Measurements from ENCODE around the gene PHOX2A. TPM values are rescaled to one million over a fixed set of nuclear protein-coding genes. Genes with fewer than 3 reads are reported as not detected.
A peak's percentile ranks its signal among the peaks of the same experiment; 100 is the strongest.

The PHOX2A gene
- total RNA-seq, 1 experiment from 2014 or later = not detected

DNA sequence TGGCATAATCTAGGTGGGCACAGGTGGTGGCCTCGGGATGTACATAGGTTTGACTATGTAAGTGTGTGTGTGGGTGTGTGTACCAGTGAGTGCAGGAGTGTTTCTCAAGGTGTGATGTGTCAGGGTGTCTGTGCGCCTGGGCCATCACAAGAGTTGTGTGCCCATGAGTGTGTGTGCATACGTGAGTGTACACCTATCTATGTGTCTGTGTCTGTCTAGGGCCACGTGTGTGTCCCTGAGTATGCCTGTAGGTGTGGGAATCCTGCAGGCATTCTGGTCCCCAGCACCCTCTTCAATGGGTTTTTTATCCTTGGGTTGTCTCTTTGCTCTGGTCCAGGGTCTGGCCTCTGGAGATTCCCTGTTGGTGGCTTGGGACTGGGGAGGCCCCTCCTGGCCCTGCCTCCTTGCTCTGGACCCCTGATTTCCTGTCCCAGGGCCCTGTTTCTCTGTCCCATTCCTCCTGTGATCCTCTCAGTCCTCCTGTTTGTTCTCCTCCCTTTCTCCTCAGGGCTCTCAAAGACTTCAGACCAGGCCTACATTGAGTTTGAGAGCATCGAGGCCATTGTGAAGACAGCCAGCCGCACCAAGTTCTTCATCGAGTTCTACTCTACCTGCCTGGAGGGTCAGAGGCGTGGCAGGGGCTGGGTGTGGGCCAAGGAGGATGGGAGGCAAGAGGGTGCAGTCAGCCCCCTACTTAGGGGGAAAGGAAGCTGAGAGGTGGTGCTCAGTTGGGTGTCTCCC is 10.0 kb downstream of the PHOX2A start:
- DNase-seq (ENCODE audit: low read depth) = no peak

DNA sequence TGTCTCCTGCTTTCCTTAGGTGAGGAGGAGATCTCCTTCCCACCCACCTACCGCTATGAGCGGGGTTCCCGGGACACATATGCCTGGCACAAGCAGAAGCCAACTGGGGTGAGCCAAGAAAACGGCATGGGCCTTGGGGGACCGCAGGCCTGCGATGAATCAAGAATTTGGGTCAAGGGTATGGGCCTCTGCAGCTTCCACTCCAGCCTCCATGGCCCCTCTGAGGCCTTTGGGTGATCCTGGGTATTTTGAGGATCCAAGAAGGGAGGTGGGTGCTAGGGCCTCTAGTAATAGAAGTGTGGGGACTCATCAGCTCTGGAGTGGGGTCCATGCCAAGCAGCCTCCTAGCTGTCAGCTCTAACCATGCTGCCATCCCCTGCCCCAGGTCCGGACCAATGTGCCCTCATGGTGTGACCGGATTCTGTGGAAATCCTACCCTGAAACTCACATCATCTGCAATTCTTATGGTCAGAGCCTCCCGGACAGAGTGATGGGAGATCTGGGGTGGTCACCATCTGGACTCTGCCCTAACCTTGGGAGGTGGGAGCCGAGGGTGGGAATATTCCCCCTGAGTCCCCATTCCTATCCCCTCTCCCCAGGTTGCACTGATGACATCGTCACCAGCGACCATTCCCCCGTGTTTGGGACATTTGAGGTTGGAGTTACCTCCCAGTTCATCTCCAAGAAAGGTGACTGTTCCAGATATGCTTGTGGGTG is 10.8 kb downstream of the PHOX2A start:
- no peak for DNase-seq (ENCODE audit: low read depth)

GRCh38 chr11:72232260-72233055 is 11.5 kb downstream of the PHOX2A start:
- DNase-seq (ENCODE audit: low read depth) = no peak

- DNase-seq (ENCODE audit: low read depth) = no peak
Observed at GRCh38 chr11:72231396-72232259, 12.3 kb downstream of the PHOX2A start.

GRCh38 chr11:72230764-72231365 is 13.1 kb downstream of the PHOX2A start:
- no peak for DNase-seq (ENCODE audit: low read depth)

DNA sequence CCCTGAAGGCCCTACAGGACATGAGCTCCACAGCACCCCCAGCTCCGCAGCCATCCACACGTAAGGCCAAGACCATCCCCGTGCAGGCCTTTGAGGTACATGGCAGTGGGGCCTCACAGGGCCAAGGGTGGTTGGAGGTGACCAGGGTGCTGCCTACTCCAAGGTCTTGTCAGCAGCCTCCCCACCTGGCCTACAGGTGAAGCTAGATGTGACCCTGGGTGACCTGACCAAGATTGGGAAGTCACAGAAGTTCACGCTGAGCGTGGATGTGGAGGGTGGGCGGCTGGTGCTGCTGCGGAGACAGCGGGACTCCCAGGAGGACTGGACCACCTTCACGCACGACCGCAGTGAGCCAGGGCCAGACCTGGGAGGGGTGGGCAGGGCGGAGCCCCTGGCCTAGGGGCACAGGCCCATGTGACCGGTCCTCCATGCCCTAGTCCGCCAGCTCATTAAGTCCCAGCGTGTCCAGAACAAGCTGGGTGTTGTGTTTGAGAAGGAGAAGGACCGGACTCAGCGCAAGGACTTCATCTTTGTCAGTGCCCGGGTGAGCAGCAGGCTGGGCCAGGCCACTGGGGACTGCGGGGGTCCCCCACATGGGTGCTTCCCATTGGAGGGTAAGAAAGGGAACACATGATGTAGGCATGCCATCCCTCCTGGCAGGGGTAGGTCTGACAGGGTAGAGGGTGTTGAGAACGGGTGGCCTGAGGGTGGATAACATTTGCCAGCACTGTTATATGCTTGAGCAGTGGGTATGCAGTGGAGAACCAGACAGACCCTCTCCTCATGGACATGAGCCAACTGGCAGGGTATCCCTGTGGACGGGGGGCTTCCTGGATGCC is 13.8 kb downstream of the PHOX2A start:
- DNase-seq (ENCODE audit: low read depth) = no peak

DNA sequence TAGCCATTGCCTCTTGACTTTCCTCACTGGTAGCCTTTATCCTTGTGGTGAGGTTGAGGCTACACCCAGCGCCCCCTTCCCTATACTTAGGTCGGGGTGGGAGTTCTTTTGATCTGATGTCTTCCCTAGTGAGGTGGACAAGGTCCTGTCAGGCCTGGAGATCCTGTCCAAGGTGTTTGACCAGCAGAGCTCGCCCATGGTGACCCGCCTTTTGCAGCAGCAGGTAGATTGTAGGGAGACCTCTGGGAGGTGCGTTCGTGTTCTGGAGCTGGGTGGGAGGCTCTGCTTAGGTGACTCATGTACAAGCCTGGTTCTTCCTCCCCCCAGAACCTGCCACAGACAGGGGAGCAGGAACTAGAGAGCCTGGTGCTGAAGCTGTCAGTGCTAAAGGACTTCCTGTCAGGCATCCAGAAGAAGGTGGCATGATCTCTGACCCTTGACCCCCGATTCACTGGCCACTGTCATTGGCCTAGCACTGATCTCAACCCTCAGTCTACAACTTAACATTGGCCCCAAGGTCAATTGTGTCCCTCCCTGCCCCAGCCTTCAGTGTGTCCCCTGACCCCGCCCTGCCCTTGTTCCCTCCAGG is 14.5 kb downstream of the PHOX2A start:
- DNase-seq (ENCODE audit: low read depth) = no peak

DNA sequence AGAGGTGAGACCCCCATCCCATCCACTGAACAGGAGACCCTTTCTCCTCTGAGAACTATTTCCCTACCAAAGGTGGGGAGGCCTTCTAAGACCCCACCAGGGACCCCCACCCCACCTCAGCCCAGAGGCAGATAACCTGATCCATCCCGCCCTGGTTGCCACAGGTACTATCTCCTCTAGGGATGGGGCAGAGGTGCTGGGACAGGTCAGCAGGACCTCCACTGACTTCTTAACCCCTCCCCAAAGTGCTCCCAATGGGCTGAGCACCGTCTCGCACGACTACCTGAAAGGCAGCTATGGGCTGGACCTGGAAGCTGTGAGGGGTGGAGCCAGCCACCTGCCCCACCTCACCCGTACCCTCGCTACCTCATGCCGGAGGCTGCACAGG is 15.1 kb downstream of the PHOX2A start:
- DNase-seq (ENCODE audit: low read depth) = no peak

DNA sequence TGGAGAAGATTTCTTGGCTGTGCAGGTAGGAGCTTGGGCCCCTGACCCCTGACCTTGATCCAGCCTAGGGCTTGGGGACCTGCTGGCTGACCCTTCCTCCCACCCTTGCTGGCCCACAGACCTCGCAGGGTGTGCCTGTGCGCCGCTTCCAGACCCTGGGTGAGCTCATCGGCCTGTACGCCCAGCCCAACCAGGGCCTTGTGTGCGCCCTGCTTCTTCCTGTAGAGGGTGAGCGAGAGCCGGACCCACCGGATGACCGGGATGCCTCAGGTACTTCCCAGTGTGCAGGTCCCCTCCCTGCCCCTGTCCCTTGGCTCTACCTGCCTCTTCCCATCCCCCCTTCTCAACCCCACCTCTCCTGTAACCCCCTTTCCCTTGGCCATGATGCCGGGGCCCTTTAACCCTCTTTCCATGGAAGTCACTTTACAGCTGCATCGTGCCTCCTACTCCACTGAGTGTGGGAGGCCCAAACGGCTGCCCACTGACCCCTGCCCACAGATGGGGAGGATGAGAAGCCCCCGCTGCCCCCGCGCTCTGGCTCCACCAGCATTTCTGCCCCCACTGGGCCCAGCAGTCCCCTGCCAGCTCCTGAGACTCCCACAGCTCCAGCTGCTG is 15.6 kb downstream of the PHOX2A start:
- DNase-seq (ENCODE audit: low read depth) = no peak

DNA sequence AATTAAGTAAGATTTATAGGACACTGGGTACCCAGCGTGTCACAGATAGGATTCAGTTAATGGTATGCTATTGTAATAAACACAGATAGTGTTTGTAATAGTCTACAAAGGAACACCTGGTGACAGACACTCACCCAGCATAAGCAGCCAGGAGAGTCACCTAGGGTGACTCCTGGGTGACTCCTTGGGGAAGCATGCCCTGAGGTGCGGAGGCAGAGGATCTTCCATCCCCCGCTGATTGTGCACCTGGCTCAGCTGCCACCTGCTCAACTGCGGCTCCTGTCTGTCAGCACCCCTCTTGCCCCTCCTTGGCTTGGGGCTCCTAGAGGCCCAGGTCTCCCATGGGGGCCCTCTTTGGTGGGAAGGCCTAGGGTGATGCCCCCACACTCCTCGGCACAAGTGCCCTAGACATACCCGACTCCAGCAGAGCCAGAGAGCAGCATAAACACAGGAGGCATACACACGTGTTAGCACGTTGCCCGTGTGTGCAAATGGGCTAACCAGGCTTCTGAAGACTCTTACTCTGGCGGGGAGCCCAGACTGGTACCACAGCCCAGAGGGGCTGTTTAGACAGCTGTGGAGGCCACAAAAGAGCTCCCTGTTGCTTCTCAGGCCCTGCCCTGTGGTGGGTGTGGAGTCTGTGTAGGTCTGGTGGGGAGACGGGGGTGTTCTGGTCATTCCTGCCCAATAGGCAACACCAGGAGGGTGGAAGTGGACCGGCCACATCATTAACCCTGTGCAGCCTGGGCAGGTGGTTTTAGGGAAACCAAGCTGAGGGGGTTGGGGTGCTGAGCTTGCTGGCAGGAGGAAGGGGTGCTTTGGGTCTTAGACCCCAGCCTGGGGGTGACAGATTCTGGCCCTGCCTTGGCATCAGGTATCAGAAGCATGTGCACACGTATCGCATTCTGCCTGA is 16.4 kb downstream of the PHOX2A start:
- peak; percentile 96 for DNase-seq (ENCODE audit: low read depth)

GRCh38 chr11:72226701-72227100 is 17.3 kb downstream of the PHOX2A start:
- DNase-seq (ENCODE audit: low read depth) = peak; percentile 27

- no peak for DNase-seq (ENCODE audit: low read depth)
Observed at GRCh38 chr11:72225411-72225951, 18.5 kb downstream of the PHOX2A start.

GRCh38 chr11:72224564-72225410 is 19.2 kb downstream of the PHOX2A start, which contains the start of gene INPPL1:
Gene INPPL1 (plus strand): TSS chr11:72224767. CDS start chr11:72224985, 218 bp downstream.
- DNase-seq (ENCODE audit: low read depth) = peak; percentile 26

DNA sequence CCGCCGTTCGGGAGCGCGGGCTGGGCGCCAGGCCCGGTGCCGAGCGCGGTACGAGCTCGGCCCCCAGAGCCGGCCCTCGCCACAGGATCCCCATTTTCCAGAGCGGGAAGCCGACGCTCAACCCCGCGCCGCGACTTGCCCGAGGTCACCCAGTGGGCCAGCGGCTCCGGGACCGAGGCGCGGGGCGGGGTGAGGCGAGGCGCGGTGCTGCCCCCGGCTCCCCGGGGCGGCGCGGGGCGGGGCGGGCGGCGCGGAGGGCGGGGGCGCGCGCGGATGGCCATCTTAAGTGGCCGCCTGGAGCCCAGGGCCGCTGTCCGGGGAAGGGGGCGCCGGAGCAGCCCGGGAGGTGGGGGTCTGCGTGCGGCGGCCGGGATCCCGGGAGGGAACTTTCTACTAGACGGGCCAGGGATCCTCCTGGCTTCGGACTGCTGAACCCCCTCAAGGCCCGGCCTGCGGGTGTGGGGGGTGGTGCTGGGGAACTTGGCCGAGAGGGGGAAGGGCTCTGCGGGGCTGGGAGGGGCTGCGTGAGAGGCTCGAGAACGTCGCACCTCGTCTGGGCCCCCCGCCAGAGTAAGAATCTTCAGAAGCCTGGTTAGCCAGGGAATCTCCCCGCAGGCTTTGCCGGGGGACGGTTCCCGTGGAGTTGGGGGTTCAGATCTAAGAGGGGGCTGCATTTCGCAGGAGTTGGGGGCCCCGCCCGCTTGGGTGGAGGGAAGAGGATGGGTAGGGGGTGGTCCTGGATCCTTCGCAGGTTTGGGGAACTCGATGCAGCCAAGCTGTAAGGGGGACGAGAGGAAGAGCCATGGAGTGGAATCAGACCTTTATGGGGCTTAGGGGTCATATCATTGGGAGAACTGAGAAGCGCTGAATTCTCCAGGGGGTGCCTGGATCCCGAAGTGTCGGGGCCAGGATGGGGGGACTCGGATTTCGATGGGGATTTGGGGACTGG is 20.1 kb downstream of the PHOX2A start:
- DNase-seq (ENCODE audit: low read depth) = peak; percentile 44

DNA sequence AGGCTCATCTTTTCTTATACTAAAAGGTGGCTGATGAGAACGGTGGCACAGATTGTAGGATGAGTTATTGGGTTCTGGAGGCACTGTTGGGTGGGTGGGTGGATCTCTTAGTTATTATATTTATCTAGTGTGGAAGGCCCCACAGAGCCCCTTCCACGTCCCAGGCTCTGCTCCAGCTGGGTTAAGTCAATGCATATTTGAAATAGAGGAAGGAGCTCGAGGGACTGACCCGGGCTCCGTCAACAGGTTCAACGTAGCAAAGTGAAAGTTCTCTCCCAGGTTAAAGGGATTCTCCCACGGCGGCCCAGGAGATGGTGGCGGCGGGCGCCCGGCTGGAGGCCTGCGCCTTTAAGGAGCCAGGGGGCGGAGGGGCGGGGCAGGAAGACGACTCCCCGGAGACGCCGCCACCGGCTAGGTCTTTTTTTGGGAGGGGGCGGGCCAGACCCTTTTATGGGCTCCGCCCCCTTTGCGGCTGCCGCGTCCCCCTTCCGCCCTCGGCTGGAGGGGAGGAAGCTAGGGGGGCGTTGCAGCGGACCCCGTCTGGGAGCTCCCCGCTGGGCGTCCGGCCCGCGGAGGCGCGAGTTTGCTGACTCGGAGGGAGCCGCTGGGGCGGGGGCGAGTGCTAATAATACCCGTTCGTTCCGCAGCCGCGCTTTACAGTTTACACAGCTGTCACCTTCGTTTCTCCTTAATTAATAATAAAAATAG is 20.9 kb downstream of the PHOX2A start:
- peak; percentile 87 for DNase-seq (ENCODE audit: low read depth)
